CD14-positive monocyte (primary cell): ENCODE measurements around the gene DDX51. TPM values are rescaled to one million over a fixed set of nuclear protein-coding genes. Genes with fewer than 3 reads are reported as not detected.
A peak's percentile ranks its signal among the peaks of the same experiment; 100 is the strongest.

Experiments used
- DNase-seq, 3 donors: peaks; one replicate each; pipeline ENCODE4 v3.0.0-alpha.2; 2011 to 2022
- H2AFZ ChIP-seq: 2 replicates; pipeline ENCODE4 v1.6.0; 2012; ENCODE audit warnings: mild to moderate bottlenecking, low read depth, low read length, inconsistent platforms; ENCODE audit not compliant: insufficient read depth, poor library complexity, severe bottlenecking
- H3K27ac ChIP-seq, 2 donors: 1 replicate in 1 of 2; 2 replicates in 1 of 2; pipeline ENCODE4 v1.5.1; 2012 to 2013; ENCODE audit warnings: low read length in 2 of 2, control low read depth in 1 of 2, inconsistent platforms in 1 of 2, low read depth in 1 of 2, mild to moderate bottlenecking in 1 of 2
- H3K27me3 ChIP-seq, 2 donors: one replicate each; pipeline versions ENCODE4 v1.6.0 to v1.6.1; 2011 to 2013; ENCODE audit warnings: low read length in 2 of 2; ENCODE audit not compliant: control insufficient read depth in 2 of 2, insufficient read depth in 2 of 2
- H3K36me3 ChIP-seq, 2 donors: replicated peaks in 1 of 2; 1 replicate in 1 of 2; 2 replicates in 1 of 2; pipeline versions ENCODE4 v1.5.1 to v1.6.1; 2012 to 2013; ENCODE audit warnings: low read length in 2 of 2, control low read depth in 1 of 2, inconsistent platforms in 1 of 2, mild to moderate bottlenecking in 1 of 2; ENCODE audit not compliant: insufficient read depth in 2 of 2, control insufficient read depth in 1 of 2
- H3K4me1 ChIP-seq, 2 donors: 1 replicate in 1 of 2; 2 replicates in 1 of 2; pipeline versions ENCODE4 v1.5.1 to v1.6.1; 2012 to 2013; ENCODE audit warnings: low read length in 2 of 2, control low read depth in 1 of 2, inconsistent platforms in 1 of 2, mild to moderate bottlenecking in 1 of 2, moderate library complexity in 1 of 2; ENCODE audit not compliant: insufficient read depth in 2 of 2, control insufficient read depth in 1 of 2
- H3K4me2 ChIP-seq: replicated peaks from 2 replicates; pipeline ENCODE3; 2012; ENCODE audit warnings: low read length, moderate library complexity, mild to moderate bottlenecking; ENCODE audit not compliant: poor library complexity, severe bottlenecking; ENCODE audit errors: extremely low read depth
- H3K4me3 ChIP-seq, 3 experiments: fragments of 200-600 bp in 1 of 3; sonication (generic) in 1 of 3; replicated peaks in 1 of 3; 1 replicate in 2 of 3; 2 replicates in 1 of 3; pipeline ENCODE4 v1.5.1; 2011 to 2013; ENCODE audit warnings: low read length in 3 of 3, mild to moderate bottlenecking in 3 of 3, control low read depth in 2 of 3, low read depth in 2 of 3, inconsistent platforms in 1 of 3, moderate library complexity in 1 of 3
- H3K79me2 ChIP-seq: 2 replicates; pipeline ENCODE4 v1.6.0; 2012; ENCODE audit warnings: mild to moderate bottlenecking, control low read depth, inconsistent platforms, low read length, moderate library complexity; ENCODE audit not compliant: insufficient read depth
- H3K9ac ChIP-seq: 2 replicates; pipeline ENCODE4 v1.6.0; 2017; ENCODE audit warnings: low read length, mild to moderate bottlenecking; ENCODE audit not compliant: insufficient read depth, poor library complexity, severe bottlenecking
- H3K9me3 ChIP-seq, 2 donors: replicated peaks in 1 of 2; 1 replicate in 1 of 2; 2 replicates in 1 of 2; pipeline versions ENCODE4 v1.5.1 to v1.6.1; 2012 to 2013; ENCODE audit warnings: low read length in 2 of 2, control low read depth in 1 of 2; ENCODE audit not compliant: control insufficient read depth in 1 of 2, insufficient read depth in 1 of 2
- H4K20me1 ChIP-seq: 2 replicates; pipeline ENCODE4 v1.6.0; 2012; ENCODE audit warnings: mild to moderate bottlenecking, low read length, control low read depth, moderate library complexity; ENCODE audit not compliant: insufficient read depth
- H3K27ac Mint-ChIP-seq, 7 donors: one replicate each; pipeline ENCODE4 v1.8.0; 2020; ENCODE audit warnings: mild to moderate bottlenecking in 7 of 7, mixed read lengths in 7 of 7, moderate library complexity in 6 of 7, inconsistent platforms in 2 of 7
- H3K27me3 Mint-ChIP-seq, 3 donors: one replicate each; pipeline ENCODE4 v1.8.0; 2021 to 2022; ENCODE audit warnings: low read depth in 3 of 3, mild to moderate bottlenecking in 3 of 3, mixed read lengths in 3 of 3, moderate library complexity in 3 of 3, inconsistent platforms in 1 of 3
- H3K36me3 Mint-ChIP-seq, 2 donors: one replicate each; pipeline ENCODE4 v1.8.0; 2020; ENCODE audit warnings: mixed read lengths in 2 of 2, inconsistent platforms in 1 of 2, mild to moderate bottlenecking in 1 of 2
- H3K4me1 Mint-ChIP-seq: one replicate; pipeline ENCODE4 v1.8.0; 2020; ENCODE audit warnings: mild to moderate bottlenecking, mixed read lengths
- H3K4me3 Mint-ChIP-seq, 2 donors: one replicate each; pipeline ENCODE4 v1.8.0; 2020; ENCODE audit warnings: mild to moderate bottlenecking in 2 of 2, mixed read lengths in 2 of 2, moderate library complexity in 1 of 2
- H3K9me3 Mint-ChIP-seq, 7 donors: one replicate each; pipeline ENCODE4 v1.8.0; 2020 to 2022; ENCODE audit warnings: mixed read lengths in 7 of 7, mild to moderate bottlenecking in 6 of 7, moderate library complexity in 6 of 7, inconsistent platforms in 2 of 7
- CTCF ChIP-seq: fragments of 200-600 bp; IDR thresholded peaks from one replicate; pipeline ENCODE4 v1.8.0; 2022; ENCODE audit warnings: antibody characterized with exemption, mild to moderate bottlenecking
- WGBS: methylation state at CpG from one replicate; pipeline ENCODE4 v1.1.5; 2013; ENCODE audit warnings: missing lambda C conversion rate; ENCODE audit not compliant: insufficient coverage; 5-methylcytosine and 5-hydroxymethylcytosine counted together
- intact Hi-C, 2 donors: fragments of 100-400 bp; cut with micrococcal nuclease; formaldehyde crosslinking; loops; one replicate each; pipeline versions ENCODE4 v1.15.0 to v1.15.1; 2023
- polyA plus RNA-seq, 3 donors: library from polyadenylated mRNA; depleted of rRNA in 1 of 3; unstranded in 2 of 3; stranded (reverse) in 1 of 3; fragments of 300-500 nt in 2 of 3; fragments of >200 nt in 1 of 3; fragmentation: Illumina TruSeq in 2 of 3; gene quantifications; 1 replicate in 2 of 3; 2 replicates in 1 of 3; pipeline ENCODE4 v1.2.3, GENCODE V29; 2012 to 2021

The DDX51 gene
- polyA plus RNA-seq, 3 donors = 1.7 to 24.9 (median 2.7) TPM

- Mint-ChIP-seq H3K36me3 (peaks cover 32 to 52% of the 10 kb centered on the region in 2 donors), H3K9me3 (peaks cover 0 to 7% (median 0%) of the 10 kb centered on the region in 7 donors), H3K27ac (no peak overlapping the region), H3K4me3 (no peak overlapping the region), H3K27me3 (no peaks in the 10 kb centered on the region), H3K4me1 (no peaks in the 10 kb centered on the region)
- DNase-seq = no peak
- no peak overlapping the region for H3K4me3 ChIP-seq
- H3K27ac ChIP-seq = no peak overlapping the region
- no peak overlapping the region for H3K4me2 ChIP-seq
- intact Hi-C loops = no loop called here
- H3K27me3 ChIP-seq = no peaks in the 10 kb centered on the region
- whole genome bisulfite sequencing = 96% methylated on average over 20 of the region's 22 CpGs
- peaks cover 22 to 60% of the 10 kb centered on the region in 2 donors for H3K36me3 ChIP-seq
- H3K79me2 ChIP-seq = no peaks in the 10 kb centered on the region
- no peaks in the 10 kb centered on the region for H4K20me1 ChIP-seq
- no peaks in the 10 kb centered on the region for H3K4me1 ChIP-seq
- TF ChIP-seq CTCF = no peak
- H3K9ac ChIP-seq = no peak overlapping the region
- H3K9me3 ChIP-seq = no peaks in the 10 kb centered on the region
- H2AFZ ChIP-seq = no peak overlapping the region
These were observed 25.2 kb downstream of the DDX51 start for GRCh38 chr12:132118876-132119275.

DNA sequence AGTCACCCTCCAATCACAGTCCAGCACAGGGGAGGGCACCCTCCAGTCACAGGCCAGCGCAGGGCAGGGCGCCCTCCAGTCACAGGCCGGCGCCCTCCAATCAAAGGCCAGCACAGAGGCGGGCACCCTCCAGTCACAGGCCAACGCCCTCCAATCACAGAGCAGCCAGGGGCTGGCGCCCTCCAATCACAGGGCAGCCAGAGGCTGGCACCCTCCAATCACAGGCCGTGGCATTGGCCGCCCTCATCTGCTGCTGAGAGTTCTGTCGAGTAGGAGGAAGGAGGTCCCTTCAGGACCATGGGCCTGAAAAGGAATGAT is 26.6 kb downstream of the DDX51 start:
- H3K79me2 ChIP-seq = no peaks in the 10 kb centered on the region
- no peak overlapping the region for H2AFZ ChIP-seq
- peaks cover 40 to 62% of the 10 kb centered on the region in 2 donors for H3K36me3 Mint-ChIP-seq
- 100% methylated on average over 1 of the region's 10 CpGs for WGBS
- H3K27ac ChIP-seq = no peak overlapping the region
- H3K27me3 Mint-ChIP-seq = no peaks in the 10 kb centered on the region
- no peaks in the 10 kb centered on the region for H3K4me1 Mint-ChIP-seq
- no peak for TF ChIP-seq CTCF
- H3K27me3 ChIP-seq = no peaks in the 10 kb centered on the region
- intact Hi-C loops = no loop called here
- no peak overlapping the region for H3K4me3 Mint-ChIP-seq
- H3K4me1 ChIP-seq = no peaks in the 10 kb centered on the region
- no peak overlapping the region for H3K4me3 ChIP-seq
- H4K20me1 ChIP-seq = no peaks in the 10 kb centered on the region
- peak overlapping the region in 1 of 7 donors; percentile 8 for H3K27ac Mint-ChIP-seq
- peaks cover 28 to 60% of the 10 kb centered on the region in 2 donors for H3K36me3 ChIP-seq
- DNase-seq = no peak
- H3K4me2 ChIP-seq = no peak overlapping the region
- H3K9me3 Mint-ChIP-seq = peaks cover 0 to 7% (median 0%) of the 10 kb centered on the region in 7 donors
- H3K9ac ChIP-seq = no peak overlapping the region
- H3K9me3 ChIP-seq = no peaks in the 10 kb centered on the region
